GM12865 (cell line): Measurements from ENCODE around the gene RBM33.

Source experiments
- DNase-seq: peaks from one replicate; pipeline ENCODE4 v3.0.0; 2010; ENCODE audit warnings: low read depth
- H3K4me3 ChIP-seq: 2 replicates; pipeline ENCODE4 v1.5.1; 2011; ENCODE audit warnings: mild to moderate bottlenecking, low read depth, low read length, control low read depth
- TF ChIP-seq, protein P1 (sequence below): IDR thresholded peaks from 2 replicates; pipeline ENCODE4 v1.5.1; 2011; ENCODE audit warnings: low read length, control low read depth, low read depth, inconsistent platforms; ENCODE audit not compliant: insufficient read depth; ENCODE audit errors: missing control alignments

RBM33 gene

DNA sequence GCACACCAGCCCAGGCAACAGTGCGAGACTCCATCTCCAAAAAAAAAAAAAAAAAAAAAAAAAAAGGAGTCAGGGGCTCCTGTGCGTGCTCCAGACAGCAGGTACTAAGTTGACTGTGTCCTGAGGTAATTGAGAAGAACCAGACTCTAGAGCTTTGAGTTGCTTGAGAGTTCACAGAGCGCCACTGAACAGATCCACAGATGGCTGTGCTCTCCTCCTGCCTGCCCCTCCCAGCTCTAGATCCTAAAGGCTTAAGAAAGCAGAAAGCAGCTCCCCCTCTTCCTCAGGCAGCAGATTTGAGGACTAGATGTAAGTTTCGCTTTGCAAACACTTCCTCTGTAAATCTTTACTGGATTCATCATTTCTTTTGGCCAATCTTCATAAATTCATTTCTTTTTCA is 129.1 kb downstream of the RBM33 start:
- TF ChIP-seq, protein P1, sequence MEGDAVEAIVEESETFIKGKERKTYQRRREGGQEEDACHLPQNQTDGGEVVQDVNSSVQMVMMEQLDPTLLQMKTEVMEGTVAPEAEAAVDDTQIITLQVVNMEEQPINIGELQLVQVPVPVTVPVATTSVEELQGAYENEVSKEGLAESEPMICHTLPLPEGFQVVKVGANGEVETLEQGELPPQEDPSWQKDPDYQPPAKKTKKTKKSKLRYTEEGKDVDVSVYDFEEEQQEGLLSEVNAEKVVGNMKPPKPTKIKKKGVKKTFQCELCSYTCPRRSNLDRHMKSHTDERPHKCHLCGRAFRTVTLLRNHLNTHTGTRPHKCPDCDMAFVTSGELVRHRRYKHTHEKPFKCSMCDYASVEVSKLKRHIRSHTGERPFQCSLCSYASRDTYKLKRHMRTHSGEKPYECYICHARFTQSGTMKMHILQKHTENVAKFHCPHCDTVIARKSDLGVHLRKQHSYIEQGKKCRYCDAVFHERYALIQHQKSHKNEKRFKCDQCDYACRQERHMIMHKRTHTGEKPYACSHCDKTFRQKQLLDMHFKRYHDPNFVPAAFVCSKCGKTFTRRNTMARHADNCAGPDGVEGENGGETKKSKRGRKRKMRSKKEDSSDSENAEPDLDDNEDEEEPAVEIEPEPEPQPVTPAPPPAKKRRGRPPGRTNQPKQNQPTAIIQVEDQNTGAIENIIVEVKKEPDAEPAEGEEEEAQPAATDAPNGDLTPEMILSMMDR = no peak
- DNase-seq = no peak
- no peak overlapping the region for H3K4me3 ChIP-seq

DNA sequence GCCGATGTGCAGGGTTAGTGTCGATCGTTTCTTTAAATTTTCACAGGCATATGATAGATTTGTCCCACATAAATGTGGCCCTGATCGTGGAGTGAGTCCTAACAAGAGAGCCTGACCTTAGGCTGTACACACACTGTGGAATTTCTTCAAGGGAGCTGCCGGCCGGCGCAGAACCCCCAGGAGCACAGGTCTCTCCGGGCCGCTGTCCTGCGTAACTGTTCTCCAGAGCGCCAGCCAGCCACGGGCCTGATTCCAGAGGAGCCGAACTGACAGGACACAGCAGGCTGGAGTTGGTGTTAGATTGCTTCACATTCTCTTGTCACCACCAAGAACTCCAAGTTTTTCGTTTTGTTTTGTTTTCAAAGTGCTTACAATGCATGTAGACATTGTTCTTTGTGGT is 130.5 kb downstream of the RBM33 start:
- no peak overlapping the region for H3K4me3 ChIP-seq
- TF ChIP-seq, protein P1 = no peak
- DNase-seq = no peak

DNA sequence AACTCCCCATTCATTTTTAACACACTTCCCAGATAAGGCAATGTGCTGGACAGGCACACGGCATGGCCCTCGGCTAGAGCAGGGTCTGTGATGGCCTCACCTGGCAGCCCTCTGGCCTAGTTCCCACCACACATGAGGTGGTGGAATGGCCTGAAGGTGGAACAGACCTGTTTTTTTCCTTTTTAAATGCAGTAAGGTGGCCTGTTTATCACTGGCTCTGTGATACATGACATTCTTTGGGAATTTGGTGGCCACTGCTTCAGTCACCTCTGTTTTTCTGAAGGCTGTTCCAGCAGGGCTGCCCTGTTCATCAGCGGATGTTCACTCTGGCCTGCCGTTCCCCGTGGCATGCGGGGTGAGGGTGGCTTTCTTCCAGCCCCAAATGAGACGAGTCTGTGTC is 131.2 kb downstream of the RBM33 start:
- no peak overlapping the region for H3K4me3 ChIP-seq
- DNase-seq = no peak
- TF ChIP-seq, protein P1 = no peak

DNA sequence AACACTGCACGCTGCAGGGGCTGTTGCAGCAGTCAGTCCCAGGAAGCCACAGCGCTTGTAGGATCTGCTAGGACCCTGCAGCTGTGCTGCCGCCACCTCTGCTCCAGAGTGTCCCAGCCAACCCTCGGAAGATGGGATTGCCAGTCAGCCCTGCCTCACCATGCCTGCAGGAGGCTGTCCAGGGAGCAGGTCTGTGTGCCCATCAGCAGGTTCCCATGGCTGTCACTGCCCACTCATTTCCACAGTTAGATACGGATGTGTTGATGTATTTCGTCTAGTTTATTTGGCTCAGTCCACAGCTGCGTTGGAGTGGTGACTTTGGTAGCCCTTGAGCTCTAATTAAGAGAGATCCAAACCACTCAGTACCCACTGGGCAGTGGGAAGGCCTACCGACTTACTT is 132.1 kb downstream of the RBM33 start:
- TF ChIP-seq, protein P1 = no peak
- no peak for DNase-seq
- H3K4me3 ChIP-seq = no peak overlapping the region

DNA sequence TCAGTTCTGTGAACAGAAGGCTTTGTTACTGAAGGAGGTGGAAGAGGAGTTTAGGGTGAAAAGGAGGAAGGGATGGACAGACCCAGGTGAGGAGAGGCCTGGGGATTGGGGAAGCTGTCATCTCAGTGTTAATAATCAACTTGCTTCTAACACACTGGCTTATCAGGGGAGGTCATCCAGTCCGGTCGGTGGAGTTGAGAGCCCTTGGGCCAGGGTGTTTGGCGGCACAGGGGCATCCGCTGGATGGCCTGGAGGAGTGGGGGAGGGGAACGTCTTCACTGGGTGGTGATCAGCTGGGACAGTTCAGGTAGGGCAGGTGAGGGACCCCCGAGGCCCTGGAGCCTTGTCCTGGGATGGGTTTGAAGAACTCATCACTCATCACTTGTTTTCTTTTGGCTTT is 133.9 kb downstream of the RBM33 start:
- H3K4me3 ChIP-seq = no peak overlapping the region
- TF ChIP-seq, protein P1 = no peak
- no peak for DNase-seq

DNA sequence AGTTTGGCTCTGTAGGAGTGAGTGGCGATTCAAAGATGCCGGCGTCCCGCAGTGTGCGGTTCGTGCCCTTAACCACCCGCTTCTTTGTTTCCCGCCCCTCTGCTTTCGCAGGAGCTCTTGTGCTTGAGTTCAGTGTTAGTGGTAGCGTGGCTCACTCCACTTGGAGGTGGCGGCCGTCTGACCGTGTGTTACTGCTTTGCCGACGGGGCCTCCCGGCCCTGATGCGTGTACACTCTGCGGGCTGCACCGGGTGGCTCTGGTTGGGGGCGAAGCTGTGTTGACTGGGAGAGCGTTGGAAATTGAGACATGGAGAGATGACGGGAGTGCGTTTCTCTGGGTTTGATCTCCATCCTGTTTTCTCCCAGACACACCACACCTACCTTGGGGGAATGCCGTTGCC is 136.4 kb downstream of the RBM33 start:
- H3K4me3 ChIP-seq = no peak overlapping the region
- no peak for DNase-seq
- TF ChIP-seq, protein P1 = no peak

DNA sequence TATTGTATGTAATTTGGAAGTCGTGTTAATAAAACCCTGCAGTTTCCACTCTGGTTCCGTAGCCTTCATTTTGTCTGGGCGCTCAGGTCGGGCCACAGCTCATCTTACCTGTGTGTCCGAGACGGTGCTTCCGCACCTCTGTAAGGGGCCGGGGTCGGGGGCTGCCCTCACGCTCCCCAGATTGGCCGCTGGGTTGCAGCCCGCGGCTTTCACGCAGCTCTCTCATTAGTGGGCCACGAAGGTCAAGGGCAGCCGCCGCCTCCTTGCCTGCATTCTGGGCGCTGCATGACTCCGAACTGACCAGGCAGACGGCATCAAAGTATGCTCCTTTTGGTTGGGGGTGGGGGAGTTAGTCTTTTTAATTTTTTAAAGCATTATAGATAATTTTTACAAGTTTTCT is 137.0 kb downstream of the RBM33 start:
- TF ChIP-seq, protein P1 = no peak
- H3K4me3 ChIP-seq = no peak overlapping the region
- no peak for DNase-seq
